Measurements from ENCODE around the gene NAPB. TPM values are rescaled to one million over a fixed set of nuclear protein-coding genes. Genes with fewer than 3 reads are reported as not detected.

NAPB gene
- total and polyA plus RNA-seq, 2 of the 8 experiments (the other 6 are each of a cell fraction or from before 2014, with no cell fraction given) = 6.2 to 12.3 TPM

GRCh38 chr20:23406880-23407279, 14.4 kb downstream of the NAPB start (continued):
- TF ChIP-seq JUND (IDR thresholded peaks at IDR 0.05; ENCODE audit: low read length) = no peak
